HG02623 (cell line): ENCODE results near the gene NTM.
"Not testable (repeated sequence)": the region's sequence is repeated elsewhere in the genome, so short reads cannot be mapped to it uniquely, and the experiment has no call there.

Source experiments
- ATAC-seq: cut with Tn5 transposase; IDR thresholded peaks from one replicate; pipeline ENCODE4 v1.9.1; 2021; ENCODE audit warnings: moderate library complexity; ENCODE audit not compliant: unreplicated experiment

Gene NTM

GRCh38 chr11:132052904-132053303 lies 682.5 kb downstream of the NTM start:
- no peak for ATAC-seq

- no peak for ATAC-seq
These were observed 684.4 kb downstream of the NTM start for GRCh38 chr11:132054822-132055221.

DNA sequence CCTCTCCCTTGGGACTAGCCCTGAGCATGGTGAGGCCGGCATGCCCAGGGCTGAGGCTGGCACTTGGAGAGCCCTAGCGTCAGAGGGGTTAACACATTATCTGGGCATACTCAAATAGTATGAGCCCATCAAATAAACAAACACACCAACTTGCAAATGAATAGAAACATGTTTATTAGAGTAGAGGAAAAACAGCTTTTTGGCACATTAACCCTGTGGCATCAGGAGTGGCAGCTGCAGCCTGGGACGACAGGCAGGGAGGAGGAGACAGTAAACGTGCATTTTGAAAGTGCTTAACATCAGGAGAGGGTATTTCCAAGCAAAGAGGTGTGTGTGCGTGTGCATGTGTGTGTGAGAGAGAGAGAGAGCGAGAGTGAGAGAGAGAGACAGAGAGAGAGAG lies 684.9 kb downstream of the NTM start:
- no peak for ATAC-seq

DNA sequence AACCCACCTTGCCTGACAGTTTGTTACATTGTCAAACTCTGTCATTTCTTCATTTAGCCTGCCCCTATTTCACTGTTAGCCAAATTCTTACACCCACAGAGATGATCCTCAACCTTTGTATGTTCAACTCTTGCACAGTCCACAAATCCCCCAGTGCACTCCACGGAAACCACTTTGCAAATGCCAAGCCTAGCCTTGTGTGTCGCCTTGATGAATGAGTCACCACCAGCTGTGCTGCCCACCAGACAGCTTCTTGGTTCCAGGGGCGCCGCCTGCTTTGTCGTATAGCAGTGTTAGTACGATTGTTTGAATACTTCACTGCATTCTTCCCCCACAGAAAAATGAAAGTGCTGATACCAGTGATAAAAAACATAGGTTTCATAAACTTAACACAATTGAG lies 686.3 kb downstream of the NTM start:
- no peak for ATAC-seq

DNA sequence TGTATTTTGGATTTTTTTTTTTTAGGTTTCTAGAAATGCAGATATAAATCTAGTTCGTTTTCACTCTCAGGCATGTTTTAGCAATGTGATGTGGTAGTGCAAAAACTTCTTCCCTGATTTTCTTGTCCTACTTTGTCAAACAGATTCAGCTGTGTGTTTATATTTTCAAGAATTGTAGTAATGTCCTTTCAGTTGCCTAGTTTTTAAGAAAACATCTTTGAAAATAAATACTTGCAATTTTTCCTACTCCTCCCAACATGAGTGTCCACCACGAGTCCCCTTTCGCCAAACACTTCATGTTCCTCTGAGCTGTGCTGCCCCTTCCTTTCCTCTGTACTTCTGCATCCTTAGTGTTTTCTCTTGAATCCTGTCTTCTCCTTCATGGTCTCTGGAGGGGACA lies 686.9 kb downstream of the NTM start:
- no peak for ATAC-seq

GRCh38 chr11:132058211-132058772 lies 687.9 kb downstream of the NTM start:
- ATAC-seq: no peak

DNA sequence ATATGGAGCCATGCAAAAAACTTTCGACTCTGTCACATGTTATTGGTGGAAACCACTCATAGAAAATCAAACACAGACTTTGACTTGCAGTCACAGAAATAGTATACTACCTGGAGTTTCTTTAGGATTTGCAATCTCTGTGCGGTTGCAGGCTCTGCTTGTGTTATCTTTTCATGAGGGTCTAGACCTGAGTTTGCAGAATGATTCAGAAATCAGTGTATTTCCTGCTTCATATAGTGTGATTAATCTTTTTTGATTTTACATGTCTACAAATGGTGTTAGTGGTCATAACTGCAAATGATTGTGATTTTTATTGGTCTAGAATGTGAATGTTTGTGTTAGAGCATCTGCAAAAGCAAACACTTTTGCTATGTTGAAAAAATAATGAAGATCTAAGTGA lies 690.2 kb downstream of the NTM start:
- no peak for ATAC-seq

- ATAC-seq: no peak
These were observed 691.6 kb downstream of the NTM start for GRCh38 chr11:132062031-132062430.

DNA sequence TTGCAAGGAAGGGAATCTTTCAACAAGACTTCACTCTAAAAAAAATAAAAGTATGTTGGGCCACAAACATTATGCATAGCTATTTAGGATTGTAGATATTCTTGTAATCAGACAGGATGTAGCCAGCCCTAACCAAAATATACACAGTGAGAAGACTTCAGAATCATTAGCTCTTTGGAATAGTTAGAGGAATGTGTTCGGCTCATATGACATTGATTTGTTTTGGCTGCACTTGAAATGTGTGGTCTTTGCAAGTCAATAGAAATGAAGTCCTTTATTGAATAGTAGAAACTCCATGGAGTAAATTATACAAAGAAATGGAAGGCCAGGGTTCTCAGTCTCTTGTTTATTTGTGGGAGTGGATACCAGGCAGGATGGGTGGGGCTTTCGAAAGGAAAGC lies 692.1 kb downstream of the NTM start:
- no peak for ATAC-seq

GRCh38 chr11:132064987-132065620 lies 694.7 kb downstream of the NTM start:
- no peak for ATAC-seq

- no peak for ATAC-seq
These were observed 698.1 kb downstream of the NTM start for GRCh38 chr11:132068556-132068955.

GRCh38 chr11:132069593-132069992 lies 699.2 kb downstream of the NTM start:
- ATAC-seq: not testable (repeated sequence)

- not testable (repeated sequence) for ATAC-seq
These were observed 700.5 kb downstream of the NTM start for GRCh38 chr11:132070907-132071306.

- ATAC-seq: no peak
These were observed 701.8 kb downstream of the NTM start for GRCh38 chr11:132072044-132072857.

- ATAC-seq: no peak
These were observed 702.4 kb downstream of the NTM start for GRCh38 chr11:132072858-132073211.

DNA sequence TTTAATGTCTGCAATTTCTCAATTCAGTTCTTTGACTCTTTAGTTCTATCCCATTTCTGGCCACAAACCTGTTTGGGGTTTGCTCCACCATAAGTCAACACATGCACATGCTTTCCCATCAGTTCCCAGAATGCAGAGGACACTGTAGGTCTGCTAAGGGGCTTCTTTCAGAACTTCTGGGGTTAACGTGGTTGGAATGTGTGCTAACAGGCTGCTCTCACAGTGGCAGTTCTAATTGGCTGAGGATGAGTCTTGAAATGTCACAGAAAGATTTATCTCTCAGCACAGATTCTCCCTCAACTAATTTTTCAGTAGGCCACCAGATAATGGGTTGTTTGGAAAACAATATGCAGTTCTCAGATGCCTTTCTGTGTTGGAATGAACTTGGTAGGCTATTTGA lies 703.4 kb downstream of the NTM start:
- ATAC-seq: no peak

DNA sequence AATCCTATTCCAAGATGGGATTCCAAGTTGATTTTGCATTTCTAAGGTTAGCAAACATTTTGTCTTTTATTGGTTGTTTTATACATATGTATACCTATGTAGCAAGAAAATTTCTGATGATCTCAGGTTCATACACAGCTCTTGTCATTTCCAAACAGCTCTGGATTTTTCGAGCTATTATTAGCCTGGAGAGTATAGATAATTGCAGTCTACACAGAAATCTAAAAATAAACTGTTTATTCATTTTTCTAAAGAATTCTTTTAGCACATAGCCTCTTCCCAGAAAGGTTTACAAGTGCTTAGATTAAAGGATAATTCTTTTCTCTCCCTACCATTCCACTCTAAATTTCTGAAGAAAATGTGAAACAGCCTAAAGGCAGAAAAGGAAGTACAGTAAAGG lies 705.0 kb downstream of the NTM start:
- no peak for ATAC-seq

GRCh38 chr11:132077416-132077815 lies 707.0 kb downstream of the NTM start:
- ATAC-seq: no peak

DNA sequence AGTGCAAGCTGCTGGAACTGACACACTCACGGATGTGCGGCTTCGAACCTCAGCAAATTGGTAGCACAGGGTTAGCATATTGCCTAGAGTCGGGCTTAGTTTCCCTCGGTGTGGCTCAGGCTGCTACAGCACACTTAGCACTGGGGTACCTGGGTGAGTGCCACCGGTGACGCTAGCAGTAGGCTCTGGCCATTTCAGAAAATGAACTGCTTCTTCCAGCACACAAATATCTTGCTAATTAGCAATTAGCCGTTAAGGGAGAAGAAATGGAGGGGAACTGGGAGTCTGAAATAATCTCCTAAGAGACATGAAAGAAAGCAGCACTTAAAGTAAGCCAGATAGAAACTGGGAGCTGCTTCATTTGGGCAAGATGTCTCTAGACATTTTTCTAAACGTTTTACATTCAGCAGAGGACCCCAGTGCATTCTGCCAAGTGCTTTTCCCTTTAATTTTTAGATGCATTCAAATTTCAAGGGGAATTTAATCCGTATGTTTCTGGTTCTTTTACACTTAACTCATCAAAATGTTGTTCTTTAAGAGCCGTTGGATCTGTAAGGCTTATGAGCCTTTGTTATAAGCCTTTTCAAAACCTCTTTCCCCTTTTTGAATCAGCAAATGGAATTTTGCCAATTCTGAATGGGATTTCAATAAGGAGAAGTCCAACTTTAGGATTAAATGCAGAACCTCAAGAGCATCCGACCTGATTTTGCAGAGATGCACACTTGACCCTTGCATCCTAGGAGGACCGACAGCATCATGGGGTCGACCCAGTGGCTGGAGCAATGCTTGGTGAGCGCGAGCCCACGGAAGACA lies 708.1 kb downstream of the NTM start:
- ATAC-seq: no peak

- no peak for ATAC-seq
These were observed 709.7 kb downstream of the NTM start for GRCh38 chr11:132080127-132080526.

DNA sequence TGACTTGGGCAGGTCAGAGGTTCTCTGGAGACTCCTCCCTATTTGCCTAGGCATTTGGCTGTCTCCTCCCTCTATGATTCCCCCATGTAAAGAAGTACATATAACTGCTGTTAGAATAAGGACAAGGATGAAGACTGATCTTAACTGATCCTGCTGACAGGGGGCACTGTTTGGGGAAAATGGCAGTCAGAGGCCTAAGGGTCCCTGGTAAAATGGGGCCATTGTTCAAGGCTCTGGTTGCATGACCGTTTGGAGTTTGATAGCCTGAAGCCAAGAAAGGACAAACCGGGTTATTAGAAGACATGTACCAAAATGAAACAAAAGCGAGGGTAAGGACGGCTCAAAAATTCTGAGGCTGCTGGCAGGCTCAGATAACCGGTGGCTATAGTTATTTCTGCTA lies 712.2 kb downstream of the NTM start:
- no peak for ATAC-seq

- no peak for ATAC-seq
These were observed 714.0 kb downstream of the NTM start for GRCh38 chr11:132084433-132084832.
